NB4 (cell line): ENCODE data around the gene LUZP2.
"Not testable (repeated sequence)": the region's sequence is repeated elsewhere in the genome, so short reads cannot be mapped to it uniquely, and the experiment has no call there.

Experiments
- DNase-seq: peaks from one replicate; pipeline ENCODE4 v3.0.0; 2010; ENCODE audit warnings: low read depth
- H3K4me3 ChIP-seq: one replicate; pipeline ENCODE4 v1.5.1; 2011; ENCODE audit warnings: mild to moderate bottlenecking, low read depth, low read length, moderate library complexity
- CTCF ChIP-seq: IDR thresholded peaks from one replicate; pipeline ENCODE4 v1.5.1; 2012; ENCODE audit warnings: low read depth, low read length
- MAX ChIP-seq: IDR thresholded peaks from 2 replicates; pipeline ENCODE4 v1.6.1; 2011; ENCODE audit warnings: low read depth, low read length
- MYC ChIP-seq: IDR thresholded peaks from 2 replicates; pipeline ENCODE4 v1.6.1; 2011; ENCODE audit warnings: low read depth, low read length
- POLR2A ChIP-seq: IDR thresholded peaks from 2 replicates; pipeline ENCODE4 v1.6.1; 2011; ENCODE audit warnings: mild to moderate bottlenecking; ENCODE audit not compliant: insufficient read length; ENCODE audit errors: extremely low read depth

Gene LUZP2

GRCh38 chr11:24880962-24881361, 384.1 kb downstream of the LUZP2 start:
- TF ChIP-seq MAX (no peak), CTCF (no peak), POLR2A (no peak), MYC (no peak)
- no peak for DNase-seq

GRCh38 chr11:24885580-24886173, 388.8 kb downstream of the LUZP2 start:
- TF ChIP-seq MAX (no peak), CTCF (no peak), POLR2A (no peak), MYC (no peak)
- no peak for DNase-seq

More at GRCh38 chr11:24880962-24881361, 384.1 kb downstream of the LUZP2 start:
- H3K4me3 ChIP-seq, result no peak overlapping the region

GRCh38 chr11:24886880-24887619, 390.2 kb downstream of the LUZP2 start:
- TF ChIP-seq MAX, result no peak
- TF ChIP-seq POLR2A, result no peak
- H3K4me3 ChIP-seq, result no peak overlapping the region
- DNase-seq, result no peak

More at GRCh38 chr11:24885580-24886173, 388.8 kb downstream of the LUZP2 start:
- H3K4me3 ChIP-seq, result no peak overlapping the region

GRCh38 chr11:24890426-24890825, 393.6 kb downstream of the LUZP2 start:
- no peak for DNase-seq
- no peak overlapping the region for H3K4me3 ChIP-seq
- TF ChIP-seq MAX, result no peak
- no peak for TF ChIP-seq POLR2A
- TF ChIP-seq CTCF, result no peak
- no peak for TF ChIP-seq MYC

- not testable (repeated sequence) for DNase-seq, H3K4me3 ChIP-seq
These were observed 395.1 kb downstream of the LUZP2 start for GRCh38 chr11:24891845-24892492.

GRCh38 chr11:24896118-24896835, 399.4 kb downstream of the LUZP2 start:
- TF ChIP-seq MAX (no peak), POLR2A (no peak), CTCF (no peak), MYC (no peak)
- no peak overlapping the region for H3K4me3 ChIP-seq
- DNase-seq, result no peak
